ENCODE results near the gene SLC25A24.
"Not testable (repeated sequence)": the region's sequence is repeated elsewhere in the genome, so short reads cannot be mapped to it uniquely, and the experiment has no call there.

Gene SLC25A24

DNA sequence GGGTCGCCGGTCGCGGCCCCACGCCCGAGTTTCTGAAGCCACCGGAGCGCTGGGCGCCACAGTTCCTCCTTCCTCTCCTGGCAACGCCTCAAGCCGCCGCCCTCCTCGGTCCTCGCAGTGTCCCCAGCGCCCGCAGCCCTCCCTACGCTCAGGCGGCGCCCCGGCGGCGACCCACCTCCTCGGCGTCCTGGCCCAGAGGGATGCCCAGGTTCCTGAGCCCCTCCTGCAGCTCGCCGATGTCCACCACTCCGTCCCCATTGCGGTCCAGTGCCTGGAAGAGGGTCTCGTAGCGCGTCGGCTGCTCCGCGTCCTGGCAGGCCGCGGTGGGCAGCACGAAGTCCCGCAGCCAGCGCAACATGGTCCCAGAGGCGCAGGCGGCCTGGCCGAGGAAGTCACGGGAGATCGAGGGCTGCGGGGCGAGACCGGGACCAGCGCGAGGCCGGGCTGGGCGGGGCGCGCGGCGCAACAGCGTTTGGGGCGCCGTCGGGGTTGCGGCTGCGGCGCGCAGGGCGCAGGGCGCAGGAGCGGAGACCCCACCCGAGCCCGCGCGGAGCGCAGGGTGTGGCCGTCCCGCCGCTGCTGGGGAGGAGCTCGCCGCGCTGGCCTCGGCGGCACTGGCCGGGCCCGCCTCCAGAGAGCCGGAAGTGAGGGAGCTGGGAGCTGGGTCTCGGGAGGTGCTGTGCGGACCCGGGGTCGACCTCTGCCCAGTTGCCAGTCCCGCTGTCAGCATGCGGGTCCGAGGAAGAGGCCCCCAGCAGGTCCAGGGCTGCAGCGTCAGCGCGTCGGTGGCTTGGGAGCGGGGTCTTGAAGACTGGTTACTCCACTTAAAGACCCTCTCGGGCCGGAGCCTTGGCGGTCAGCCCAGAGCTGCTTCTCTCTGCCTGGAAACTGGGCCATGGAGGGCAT is at the start of gene SLC25A24:
Gene SLC25A24, minus strand, starts transcription at position 563 of the 906 bp plus-strand sequence. Its CDS starts 205 bp downstream, at position 358.
- Mint-ChIP-seq H3K9me3 (peaks cover 5% of the 10 kb centered on the region), H3K4me3 (peak within 1 kb of the TSS; percentile 90), H3K27ac (peak within 1 kb of the TSS; percentile 66), H3K36me3 (ENCODE audit: low read depth) (peaks cover 6% of the 10 kb centered on the region), H3K4me1 (ENCODE audit: low read depth) (peaks cover 32% of the 10 kb centered on the region), H3K27me3 (peaks cover 2% of the 10 kb centered on the region)

GRCh38 chr1:108243976-108244375 is 43.8 kb upstream of the SLC25A24 start, which contains the start of gene NBPF4:
Gene NBPF4, minus strand, starts transcription at chr1:108244076. Its CDS starts 315 bp downstream, at chr1:108243761.
- H3K4me3 Mint-ChIP-seq: not testable (repeated sequence)

GRCh38 chr1:108239426-108239825 is 39.3 kb upstream of the SLC25A24 start:
- H3K27me3 Mint-ChIP-seq; H3K9me3 Mint-ChIP-seq; H3K27ac Mint-ChIP-seq; H3K4me3 Mint-ChIP-seq; H3K4me1 Mint-ChIP-seq (ENCODE audit: low read depth); H3K36me3 Mint-ChIP-seq (ENCODE audit: low read depth): not testable (repeated sequence)

More at GRCh38 chr1:108243976-108244375, 43.8 kb upstream of the SLC25A24 start, which contains the start of gene NBPF4:
- H3K27me3 Mint-ChIP-seq; H3K4me1 Mint-ChIP-seq (ENCODE audit: low read depth); H3K9me3 Mint-ChIP-seq; H3K36me3 Mint-ChIP-seq (ENCODE audit: low read depth); H3K27ac Mint-ChIP-seq: not testable (repeated sequence)

DNA sequence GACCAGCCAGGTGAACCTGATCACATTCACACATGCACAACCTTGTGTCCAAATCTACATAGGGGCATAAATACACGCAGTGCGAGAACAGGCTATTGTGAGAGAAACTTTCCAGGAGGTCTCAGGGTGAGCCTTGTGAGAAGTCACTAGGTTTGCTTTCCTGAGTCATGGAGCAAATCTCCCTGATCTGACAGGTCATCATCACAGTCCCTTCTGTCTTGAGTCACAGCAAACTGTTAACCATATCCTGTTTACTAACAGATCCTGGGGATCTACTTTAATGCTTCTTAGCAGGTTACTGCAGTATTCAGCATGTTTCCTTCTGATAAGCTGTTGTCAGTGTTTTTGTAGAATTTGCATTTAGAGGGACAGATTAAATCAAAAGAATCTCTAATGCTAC is 35.2 kb upstream of the SLC25A24 start:
- H3K36me3 Mint-ChIP-seq (ENCODE audit: low read depth); H3K4me1 Mint-ChIP-seq (ENCODE audit: low read depth); H3K9me3 Mint-ChIP-seq; H3K4me3 Mint-ChIP-seq; H3K27me3 Mint-ChIP-seq; H3K27ac Mint-ChIP-seq: not testable (repeated sequence)

DNA sequence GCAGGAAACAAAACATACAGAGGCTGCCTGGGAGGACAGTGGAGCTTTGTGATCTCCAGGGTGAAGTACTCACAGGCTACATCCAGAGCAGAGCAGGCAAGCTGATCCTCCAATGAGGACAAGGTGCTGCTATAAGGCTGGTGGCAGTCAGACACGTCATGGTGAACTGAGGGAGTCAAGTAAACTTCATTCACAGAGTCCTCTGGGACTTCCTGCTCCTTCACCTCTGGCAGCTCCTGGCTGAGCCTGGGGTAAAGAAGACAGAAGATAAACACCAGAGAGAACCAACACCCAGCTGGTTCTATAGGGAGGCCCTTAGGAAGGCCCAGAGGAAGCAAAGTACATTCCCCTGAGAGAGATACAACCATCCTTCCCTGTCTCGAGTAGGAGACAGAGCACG is 32.0 kb upstream of the SLC25A24 start:
- H3K36me3 Mint-ChIP-seq (ENCODE audit: low read depth); H3K9me3 Mint-ChIP-seq; H3K4me1 Mint-ChIP-seq (ENCODE audit: low read depth); H3K27me3 Mint-ChIP-seq; H3K27ac Mint-ChIP-seq; H3K4me3 Mint-ChIP-seq: not testable (repeated sequence)

DNA sequence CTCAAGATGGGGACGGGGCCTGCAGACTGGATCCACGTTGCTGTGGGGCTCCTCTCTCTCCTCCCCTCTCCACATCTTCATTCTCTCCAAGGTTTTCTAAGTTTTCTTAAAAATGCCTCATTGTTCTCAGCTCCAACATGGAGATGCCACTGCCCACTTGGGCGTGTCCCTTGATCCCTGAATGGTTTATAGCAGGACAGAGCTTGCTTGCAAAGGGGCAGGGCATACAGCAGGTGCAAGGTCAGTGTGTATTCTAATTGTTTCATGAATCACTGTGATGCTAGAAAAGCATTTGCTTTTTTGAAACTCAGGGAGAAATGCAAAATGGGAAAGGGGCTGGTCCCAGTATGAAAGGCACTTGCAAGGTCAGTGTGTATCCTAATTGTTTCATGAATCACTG is 29.8 kb upstream of the SLC25A24 start:
- not testable (repeated sequence) for H3K9me3 Mint-ChIP-seq; H3K36me3 Mint-ChIP-seq (ENCODE audit: low read depth); H3K4me3 Mint-ChIP-seq; H3K4me1 Mint-ChIP-seq (ENCODE audit: low read depth); H3K27ac Mint-ChIP-seq; H3K27me3 Mint-ChIP-seq

DNA sequence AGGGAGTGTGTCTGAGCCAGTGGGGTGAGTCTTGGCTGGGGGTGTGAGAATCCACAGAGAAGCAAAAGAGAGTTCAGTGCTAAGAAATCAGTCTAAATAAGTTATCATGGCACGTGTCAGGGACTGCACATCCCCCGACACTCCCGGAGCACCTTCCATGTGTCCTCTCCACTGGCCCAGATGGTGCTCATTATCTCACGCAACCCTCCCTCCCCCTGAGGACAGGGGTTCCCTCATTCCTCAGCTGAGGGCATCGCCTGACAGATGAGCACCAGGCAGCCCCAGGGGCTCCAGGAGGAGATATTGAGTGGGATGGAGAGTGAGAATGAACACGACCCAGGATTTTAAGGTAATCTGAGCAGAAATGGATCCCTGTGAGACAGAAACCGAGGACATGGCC is 27.6 kb upstream of the SLC25A24 start:
- H3K4me1 Mint-ChIP-seq (ENCODE audit: low read depth); H3K27ac Mint-ChIP-seq; H3K4me3 Mint-ChIP-seq; H3K36me3 Mint-ChIP-seq (ENCODE audit: low read depth); H3K9me3 Mint-ChIP-seq; H3K27me3 Mint-ChIP-seq: not testable (repeated sequence)

- H3K27ac Mint-ChIP-seq; H3K9me3 Mint-ChIP-seq; H3K36me3 Mint-ChIP-seq (ENCODE audit: low read depth); H3K27me3 Mint-ChIP-seq; H3K4me1 Mint-ChIP-seq (ENCODE audit: low read depth); H3K4me3 Mint-ChIP-seq: not testable (repeated sequence)
Measured at GRCh38 chr1:108226855-108227254, 26.7 kb upstream of the SLC25A24 start.

- H3K9me3 Mint-ChIP-seq; H3K4me3 Mint-ChIP-seq; H3K4me1 Mint-ChIP-seq (ENCODE audit: low read depth); H3K27ac Mint-ChIP-seq; H3K36me3 Mint-ChIP-seq (ENCODE audit: low read depth); H3K27me3 Mint-ChIP-seq: not testable (repeated sequence)
Measured at GRCh38 chr1:108223226-108223625, 23.1 kb upstream of the SLC25A24 start.

- H3K36me3 Mint-ChIP-seq (ENCODE audit: low read depth); H3K27ac Mint-ChIP-seq; H3K27me3 Mint-ChIP-seq; H3K4me3 Mint-ChIP-seq; H3K9me3 Mint-ChIP-seq: not testable (repeated sequence)
- peaks cover 18% of the 10 kb centered on the region for H3K4me1 Mint-ChIP-seq (ENCODE audit: low read depth)
Measured at GRCh38 chr1:108217515-108218174, 17.5 kb upstream of the SLC25A24 start.

DNA sequence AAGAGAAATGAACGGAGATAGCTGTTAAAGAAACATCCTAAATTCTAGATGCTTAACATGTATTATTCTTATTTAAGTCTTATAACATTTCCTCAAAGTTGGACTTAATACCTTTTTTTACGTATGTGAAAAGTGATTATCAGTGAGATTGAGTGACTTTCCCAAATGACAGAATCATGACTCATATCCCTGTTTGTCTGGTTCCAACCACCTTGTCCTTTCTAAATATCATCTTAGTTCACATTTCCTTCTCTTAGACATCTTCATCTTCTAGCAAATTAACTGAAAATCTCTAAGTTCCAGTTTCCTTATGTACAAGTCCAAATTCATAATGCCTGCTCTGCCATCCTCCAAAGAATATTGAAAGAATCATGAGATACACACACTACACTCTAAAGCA is 16.9 kb upstream of the SLC25A24 start:
- Mint-ChIP-seq H3K4me1 (ENCODE audit: low read depth) (peaks cover 18% of the 10 kb centered on the region), H3K27me3 (peaks cover 15% of the 10 kb centered on the region)
- not testable (repeated sequence) for H3K4me3 Mint-ChIP-seq; H3K36me3 Mint-ChIP-seq (ENCODE audit: low read depth); H3K27ac Mint-ChIP-seq; H3K9me3 Mint-ChIP-seq

DNA sequence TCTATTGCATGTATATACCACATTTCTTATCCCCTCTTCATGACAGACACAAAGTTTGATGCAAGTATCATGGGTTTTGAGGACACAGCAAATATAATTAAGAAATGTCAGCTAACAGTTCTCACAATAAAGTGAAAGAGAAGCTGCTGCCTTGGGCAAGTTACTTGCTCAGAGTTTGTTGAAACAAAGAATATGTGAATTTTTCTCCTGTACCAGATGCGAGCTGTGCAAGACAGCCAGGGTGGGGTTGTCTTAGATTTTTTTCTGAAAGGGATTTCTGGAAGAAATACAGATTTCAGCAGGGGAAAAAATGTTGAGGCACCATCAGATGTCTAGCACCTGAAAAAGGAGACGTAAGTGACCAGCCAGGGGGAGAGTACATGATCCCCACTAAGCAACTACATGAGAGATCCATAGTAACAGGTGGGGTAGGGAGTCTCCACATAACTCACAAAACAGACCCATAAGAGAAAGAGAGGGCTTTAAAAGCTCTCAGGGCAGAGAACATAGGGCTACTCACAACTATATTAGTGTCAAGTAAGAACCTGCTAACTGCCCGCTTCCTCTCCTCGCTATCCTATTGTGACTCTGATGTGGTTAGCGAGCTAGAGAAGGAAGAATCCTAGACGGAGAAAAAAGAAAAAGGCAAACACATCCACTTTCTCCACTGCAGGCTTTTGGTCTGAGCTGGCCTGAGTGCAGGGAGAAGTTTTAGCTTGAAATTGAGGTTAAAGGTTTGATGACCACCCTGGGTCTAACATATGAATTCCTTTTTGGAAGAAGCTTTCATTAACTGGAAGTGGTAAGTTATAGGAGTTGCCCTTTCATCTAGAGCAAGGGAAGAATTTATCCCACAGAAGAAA is 16.1 kb upstream of the SLC25A24 start:
- not testable (repeated sequence) for H3K4me3 Mint-ChIP-seq; H3K36me3 Mint-ChIP-seq (ENCODE audit: low read depth); H3K27ac Mint-ChIP-seq; H3K9me3 Mint-ChIP-seq
- peaks cover 18% of the 10 kb centered on the region for H3K4me1 Mint-ChIP-seq (ENCODE audit: low read depth)
- H3K27me3 Mint-ChIP-seq: peaks cover 20% of the 10 kb centered on the region

DNA sequence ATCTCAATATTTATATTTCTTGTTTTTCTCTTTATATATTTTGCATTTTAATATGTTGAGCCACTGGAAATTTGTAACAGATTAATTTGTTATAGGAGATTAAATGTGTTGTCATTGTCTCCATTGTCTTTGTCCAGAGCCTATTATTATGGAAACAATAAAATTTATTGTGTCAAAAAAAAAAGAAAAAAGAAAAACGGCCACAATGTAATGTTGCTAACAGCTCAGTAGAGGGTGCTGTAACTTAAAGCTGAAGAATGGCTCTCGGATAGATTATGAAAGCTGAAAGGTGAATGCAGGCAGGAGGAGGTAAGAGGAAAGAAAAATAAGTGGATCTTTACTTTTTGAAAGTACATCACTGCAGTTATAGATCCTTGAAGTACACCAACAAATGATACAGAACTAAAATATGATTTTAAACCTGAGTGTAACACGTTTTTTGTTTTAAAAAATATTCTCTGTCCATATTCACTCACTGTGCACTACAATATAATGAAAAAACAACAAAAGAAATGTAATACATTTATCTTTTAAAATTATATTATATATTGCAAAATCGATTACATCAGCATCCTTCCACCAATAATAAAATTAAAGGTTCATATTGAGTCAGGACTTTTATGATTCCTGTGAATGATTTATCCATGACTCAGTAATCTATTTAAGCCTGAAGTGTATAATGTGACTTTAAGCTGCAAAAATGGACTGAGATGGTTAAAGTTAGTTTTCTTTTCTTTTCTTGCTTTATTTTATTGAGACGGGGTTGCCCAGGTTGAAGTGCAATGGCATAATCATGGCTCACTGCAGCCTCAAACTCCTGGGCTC is 14.7 kb upstream of the SLC25A24 start:
- H3K4me3 Mint-ChIP-seq; H3K9me3 Mint-ChIP-seq; H3K27ac Mint-ChIP-seq; H3K36me3 Mint-ChIP-seq (ENCODE audit: low read depth): not testable (repeated sequence)
- peaks cover 19% of the 10 kb centered on the region for H3K4me1 Mint-ChIP-seq (ENCODE audit: low read depth)
- peaks cover 22% of the 10 kb centered on the region for H3K27me3 Mint-ChIP-seq

- H3K27me3 Mint-ChIP-seq: peaks cover 46% of the 10 kb centered on the region
- no peak overlapping the region for H3K4me3 Mint-ChIP-seq
- H3K27ac Mint-ChIP-seq: no peak overlapping the region
- H3K4me1 Mint-ChIP-seq (ENCODE audit: low read depth): peaks cover 10% of the 10 kb centered on the region
- no peaks in the 10 kb centered on the region for H3K36me3 Mint-ChIP-seq (ENCODE audit: low read depth)
- no peaks in the 10 kb centered on the region for H3K9me3 Mint-ChIP-seq
Measured at GRCh38 chr1:108211014-108211413, 10.9 kb upstream of the SLC25A24 start.
